Activated naive CD8-positive, alpha-beta T cell (primary cell): ENCODE results near the gene UNC93B1.
"Not testable (repeated sequence)": the region's sequence is repeated elsewhere in the genome, so short reads cannot be mapped to it uniquely, and the experiment has no call there.

Experiments
- H3K27ac Mint-ChIP-seq: one replicate; pipeline ENCODE4 v1.8.0; 2021; ENCODE audit warnings: mixed read lengths
- H3K27me3 Mint-ChIP-seq: one replicate; pipeline ENCODE4 v1.8.0; 2021; ENCODE audit warnings: mixed read lengths
- H3K36me3 Mint-ChIP-seq: one replicate; pipeline ENCODE4 v1.8.0; 2021; ENCODE audit warnings: mixed read lengths
- H3K4me1 Mint-ChIP-seq: one replicate; pipeline ENCODE4 v1.8.0; 2021; ENCODE audit warnings: low read depth, mixed read lengths
- H3K4me3 Mint-ChIP-seq: one replicate; pipeline ENCODE4 v1.8.0; 2021; ENCODE audit warnings: mild to moderate bottlenecking, mixed read lengths
- H3K9me3 Mint-ChIP-seq: one replicate; pipeline ENCODE4 v1.8.0; 2021; ENCODE audit warnings: low read depth, mixed read lengths

The UNC93B1 gene

DNA sequence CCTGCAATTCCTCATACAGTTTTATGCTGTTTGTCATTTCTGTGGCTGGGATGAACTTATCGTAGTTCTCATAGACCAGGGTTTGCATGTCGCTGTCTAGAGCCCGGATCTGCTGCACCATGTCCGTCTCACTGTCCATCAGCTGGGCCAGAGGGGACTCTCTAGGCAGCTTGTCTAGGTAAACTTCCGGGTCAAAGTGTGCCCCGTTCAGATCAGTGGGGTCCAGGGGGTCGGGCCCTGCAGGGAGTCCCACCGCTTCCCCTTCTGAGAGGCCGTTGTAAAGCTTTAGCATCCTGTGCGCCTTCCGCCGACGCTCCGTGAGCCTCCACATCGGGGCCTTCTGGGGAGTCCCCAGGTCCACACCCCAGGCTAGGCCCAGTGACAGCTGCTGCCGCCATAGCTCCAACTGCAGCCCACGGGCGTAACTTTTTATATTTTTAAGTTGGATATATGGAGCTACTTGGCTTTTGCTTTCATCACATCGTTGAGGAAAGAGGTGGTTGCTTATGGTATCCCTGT lies 38.0 kb downstream of the UNC93B1 start:
- H3K27me3 Mint-ChIP-seq, H3K36me3 Mint-ChIP-seq, H3K9me3 Mint-ChIP-seq, H3K27ac Mint-ChIP-seq, H3K4me1 Mint-ChIP-seq, H3K4me3 Mint-ChIP-seq: not testable (repeated sequence)

DNA sequence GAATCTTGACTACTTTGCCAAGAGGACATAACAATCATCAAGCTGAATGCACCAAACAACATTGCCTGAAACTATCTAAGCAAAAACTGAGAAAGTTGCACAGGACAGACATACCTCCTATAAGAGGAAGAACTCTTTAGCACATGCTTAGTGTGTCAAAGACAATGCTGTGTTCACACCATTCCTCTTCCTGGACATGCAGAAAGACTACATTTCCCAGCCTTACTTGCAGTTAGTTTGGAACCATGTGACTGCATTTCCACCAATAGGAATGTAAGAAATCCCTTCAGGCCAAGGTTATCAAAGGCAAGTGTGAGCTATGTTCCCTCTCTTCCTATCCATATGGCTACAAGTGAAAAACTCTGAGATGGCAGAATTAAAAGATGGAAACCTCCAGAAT lies 39.2 kb downstream of the UNC93B1 start:
- H3K27me3 Mint-ChIP-seq, H3K9me3 Mint-ChIP-seq, H3K27ac Mint-ChIP-seq, H3K4me1 Mint-ChIP-seq, H3K36me3 Mint-ChIP-seq, H3K4me3 Mint-ChIP-seq: not testable (repeated sequence)

DNA sequence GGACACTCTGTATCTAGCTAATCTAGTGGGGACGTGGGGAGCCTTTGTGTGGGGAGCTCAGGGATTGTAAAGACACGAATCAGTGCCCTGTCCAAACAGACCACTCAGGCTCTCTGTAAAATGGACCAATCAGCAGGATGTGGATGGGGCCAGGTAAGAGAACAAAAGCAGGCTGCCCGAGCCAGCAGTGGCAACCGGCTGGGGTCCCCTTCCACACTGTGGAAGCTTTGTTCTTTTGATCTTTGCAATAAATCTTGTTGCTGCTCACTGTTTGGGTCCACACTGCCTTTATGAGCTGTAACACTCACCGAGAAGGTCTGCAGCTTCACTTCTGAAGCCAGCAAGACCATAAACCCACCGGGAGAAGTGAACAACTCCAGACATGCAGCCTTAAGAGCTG lies 40.0 kb downstream of the UNC93B1 start:
- H3K9me3 Mint-ChIP-seq, H3K27me3 Mint-ChIP-seq, H3K36me3 Mint-ChIP-seq, H3K4me1 Mint-ChIP-seq, H3K27ac Mint-ChIP-seq, H3K4me3 Mint-ChIP-seq: not testable (repeated sequence)

DNA sequence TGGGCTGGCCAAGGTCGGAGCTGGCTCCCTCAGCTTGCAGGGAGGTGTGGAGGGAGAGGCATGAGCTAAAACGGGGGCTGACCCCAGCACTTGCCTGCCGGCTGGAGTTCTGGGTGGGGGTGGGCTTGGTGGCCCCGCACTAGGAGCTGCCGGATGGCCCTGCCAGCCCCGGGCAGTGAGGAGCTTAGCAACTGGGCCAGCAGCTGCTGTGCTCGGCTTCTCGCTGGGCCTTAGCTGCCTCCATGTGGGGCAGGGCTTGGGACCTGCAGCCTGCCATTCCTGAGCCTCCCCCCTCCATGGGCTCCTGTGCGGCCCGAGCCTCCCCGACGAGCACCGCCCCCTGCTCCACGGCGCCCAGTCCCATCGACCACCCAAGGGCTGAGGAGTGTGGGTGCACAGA lies 40.7 kb downstream of the UNC93B1 start:
- H3K9me3 Mint-ChIP-seq, H3K36me3 Mint-ChIP-seq, H3K4me3 Mint-ChIP-seq, H3K4me1 Mint-ChIP-seq, H3K27ac Mint-ChIP-seq, H3K27me3 Mint-ChIP-seq: not testable (repeated sequence)

DNA sequence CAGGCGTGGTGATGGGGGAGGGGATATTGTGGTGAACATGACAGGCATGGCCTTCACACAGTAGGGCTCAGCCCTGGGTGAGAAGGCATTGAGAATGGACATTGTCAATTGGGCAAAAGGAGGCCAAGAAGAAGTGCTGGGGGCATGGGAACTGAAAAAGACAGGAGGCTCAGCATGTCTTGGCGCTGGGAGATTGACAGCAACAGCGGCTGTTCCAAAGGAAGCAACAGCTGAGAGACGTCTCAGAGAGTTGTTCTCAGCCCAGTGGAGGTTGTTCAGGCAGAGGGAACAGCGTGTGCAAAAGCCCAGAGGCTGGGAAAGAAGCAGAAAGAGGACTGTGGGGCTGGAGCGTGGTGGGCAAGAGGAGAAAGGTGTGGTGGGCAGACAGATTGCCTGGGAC lies 47.7 kb downstream of the UNC93B1 start:
- H3K4me1 Mint-ChIP-seq = peaks cover 12% of the 10 kb centered on the region
- H3K27ac Mint-ChIP-seq = peak overlapping the region; percentile 68
- H3K27me3 Mint-ChIP-seq, H3K36me3 Mint-ChIP-seq, H3K9me3 Mint-ChIP-seq: not testable (repeated sequence)
- peak overlapping the region; percentile 76 for H3K4me3 Mint-ChIP-seq

DNA sequence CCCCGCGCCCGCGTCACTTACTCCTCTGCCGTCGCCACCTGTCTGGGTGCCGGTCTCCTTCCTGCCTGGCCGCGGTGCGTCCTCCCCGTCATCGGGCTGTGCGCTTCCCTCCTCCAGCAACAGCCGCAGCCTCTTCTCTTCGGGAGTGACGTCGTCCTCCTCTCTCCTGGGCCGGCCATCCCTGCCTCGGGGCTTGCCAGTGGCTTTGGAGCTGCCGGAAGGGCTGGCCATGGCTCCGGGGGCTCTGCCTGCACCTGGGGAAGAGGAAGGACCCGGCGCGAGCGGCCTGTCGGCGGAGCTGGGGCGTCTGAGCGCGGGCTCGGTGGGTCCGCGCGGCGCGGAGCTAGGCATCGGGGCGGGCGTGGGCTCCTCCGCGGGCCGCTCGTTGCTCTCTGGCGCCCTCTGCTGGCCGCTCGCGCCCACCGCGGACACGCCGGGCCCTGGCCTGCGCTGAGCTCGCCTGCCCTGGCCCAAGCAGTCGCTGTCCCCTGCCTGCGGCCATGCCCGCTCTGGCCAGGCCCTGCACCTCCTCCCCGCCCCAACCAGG lies 48.4 kb downstream of the UNC93B1 start:
- H3K9me3 Mint-ChIP-seq, H3K27ac Mint-ChIP-seq, H3K27me3 Mint-ChIP-seq, H3K36me3 Mint-ChIP-seq: not testable (repeated sequence)
- Mint-ChIP-seq H3K4me3 (peak overlapping the region; percentile 81), H3K4me1 (peaks cover 12% of the 10 kb centered on the region)

DNA sequence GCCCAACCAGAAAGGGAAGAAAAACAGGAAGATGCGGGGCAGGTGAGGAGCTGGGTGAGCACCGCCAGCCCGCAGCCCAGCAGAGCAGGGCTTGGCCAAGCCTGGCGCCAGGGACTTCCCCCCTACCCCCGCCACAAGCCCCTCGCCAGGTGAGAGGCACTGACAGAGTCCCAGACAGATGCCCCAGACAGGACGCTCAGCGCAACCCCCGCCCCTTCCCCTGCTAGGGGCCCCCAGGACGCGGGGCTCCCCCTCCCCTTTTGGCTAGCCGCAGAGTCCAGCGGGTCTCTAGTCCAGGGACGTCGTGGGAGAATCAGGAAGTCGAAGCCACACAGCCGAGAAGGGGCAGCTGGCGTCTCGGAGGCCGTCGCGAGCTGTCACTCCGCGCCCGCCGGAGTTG lies 48.9 kb downstream of the UNC93B1 start:
- H3K27ac Mint-ChIP-seq, H3K36me3 Mint-ChIP-seq: not testable (repeated sequence)

DNA sequence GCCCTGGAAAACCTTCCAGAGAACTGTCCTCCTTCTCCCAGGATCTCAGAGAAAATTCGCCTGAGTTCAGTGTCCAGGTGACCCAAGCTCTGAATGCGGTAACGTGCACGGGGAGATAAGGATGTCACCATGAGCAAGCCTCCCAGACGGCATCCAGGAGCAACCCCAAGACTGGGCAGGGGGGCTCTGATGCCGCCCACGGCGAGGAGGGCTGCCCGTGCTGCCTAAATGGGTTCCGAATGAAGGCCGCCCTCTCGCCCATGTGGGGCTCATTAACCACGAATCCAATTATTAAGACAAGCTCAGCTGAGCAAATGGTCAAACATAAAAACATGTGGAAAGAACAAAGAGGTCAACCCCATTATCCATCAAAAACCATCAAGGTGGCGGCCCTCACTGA lies 49.6 kb downstream of the UNC93B1 start:
- H3K4me1 Mint-ChIP-seq = peaks cover 12% of the 10 kb centered on the region
- H3K27ac Mint-ChIP-seq, H3K9me3 Mint-ChIP-seq, H3K27me3 Mint-ChIP-seq, H3K36me3 Mint-ChIP-seq: not testable (repeated sequence)
- H3K4me3 Mint-ChIP-seq = peak overlapping the region; percentile 81

More for the DNA sequence above, 48.9 kb downstream of the UNC93B1 start:
- Mint-ChIP-seq H3K4me1 (peaks cover 12% of the 10 kb centered on the region), H3K4me3 (peak overlapping the region; percentile 81)
- not testable (repeated sequence) for H3K27me3 Mint-ChIP-seq, H3K9me3 Mint-ChIP-seq

DNA sequence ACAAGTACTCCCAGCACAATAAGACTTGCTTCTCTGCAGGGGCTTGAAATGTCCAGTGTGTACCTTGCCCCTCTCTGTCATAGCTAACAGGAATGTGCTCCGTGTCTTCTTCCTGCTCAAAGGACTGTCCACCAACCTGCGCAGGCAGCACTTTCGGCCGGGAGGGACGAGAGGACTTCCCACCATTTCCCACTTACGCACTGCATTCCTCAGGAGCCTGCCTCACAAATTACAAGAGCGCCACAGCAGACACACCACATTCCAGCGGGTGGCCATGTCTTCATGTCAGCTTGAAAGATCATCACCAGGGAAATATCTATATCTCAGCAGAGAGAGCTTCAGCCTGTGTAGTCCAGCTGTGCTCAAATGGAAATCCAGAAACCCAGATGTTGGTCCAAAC lies 53.2 kb downstream of the UNC93B1 start:
- not testable (repeated sequence) for H3K9me3 Mint-ChIP-seq, H3K36me3 Mint-ChIP-seq, H3K27ac Mint-ChIP-seq, H3K4me3 Mint-ChIP-seq, H3K4me1 Mint-ChIP-seq, H3K27me3 Mint-ChIP-seq

DNA sequence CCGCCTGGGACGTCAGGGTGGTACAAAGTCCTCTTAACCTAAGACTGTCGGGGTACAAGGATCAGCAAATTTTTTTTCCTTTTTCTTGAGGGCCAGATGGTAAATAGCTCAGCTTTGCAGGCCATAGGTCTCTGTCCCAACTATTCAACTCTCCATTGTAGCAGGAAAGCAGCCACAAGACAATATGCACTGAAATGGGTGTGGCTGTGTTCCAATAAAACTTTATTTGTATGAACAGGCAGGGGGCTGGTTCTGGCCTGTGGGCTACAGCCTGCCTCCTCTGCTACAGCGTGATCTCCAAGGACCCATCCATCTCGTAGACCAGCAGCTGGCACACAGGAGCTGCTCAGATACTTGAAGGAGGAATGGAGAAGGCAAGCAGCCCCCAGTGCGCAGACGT lies 56.1 kb downstream of the UNC93B1 start:
- not testable (repeated sequence) for H3K4me3 Mint-ChIP-seq, H3K27me3 Mint-ChIP-seq, H3K9me3 Mint-ChIP-seq, H3K36me3 Mint-ChIP-seq, H3K27ac Mint-ChIP-seq, H3K4me1 Mint-ChIP-seq

DNA sequence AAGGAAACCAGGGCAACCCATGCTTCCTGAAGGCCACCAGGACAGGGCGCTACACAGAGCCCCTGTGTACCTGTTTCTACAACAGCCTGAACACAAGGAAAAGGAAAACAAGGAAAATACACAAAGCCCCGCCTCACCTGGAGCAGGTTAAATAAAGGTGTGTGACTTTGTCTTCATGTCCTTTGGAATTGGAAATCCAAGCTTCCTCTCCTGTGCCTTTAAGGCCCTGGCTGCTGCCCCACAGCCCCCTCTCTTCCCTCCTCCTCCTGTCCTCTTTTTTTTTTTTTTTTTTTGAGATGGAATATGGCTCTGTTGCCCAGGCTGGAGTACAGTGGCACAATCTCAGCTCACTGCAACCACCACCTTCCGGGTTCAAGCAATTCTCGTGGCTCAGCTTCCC lies 57.5 kb downstream of the UNC93B1 start:
- not testable (repeated sequence) for H3K27me3 Mint-ChIP-seq, H3K36me3 Mint-ChIP-seq, H3K27ac Mint-ChIP-seq, H3K9me3 Mint-ChIP-seq, H3K4me1 Mint-ChIP-seq, H3K4me3 Mint-ChIP-seq

DNA sequence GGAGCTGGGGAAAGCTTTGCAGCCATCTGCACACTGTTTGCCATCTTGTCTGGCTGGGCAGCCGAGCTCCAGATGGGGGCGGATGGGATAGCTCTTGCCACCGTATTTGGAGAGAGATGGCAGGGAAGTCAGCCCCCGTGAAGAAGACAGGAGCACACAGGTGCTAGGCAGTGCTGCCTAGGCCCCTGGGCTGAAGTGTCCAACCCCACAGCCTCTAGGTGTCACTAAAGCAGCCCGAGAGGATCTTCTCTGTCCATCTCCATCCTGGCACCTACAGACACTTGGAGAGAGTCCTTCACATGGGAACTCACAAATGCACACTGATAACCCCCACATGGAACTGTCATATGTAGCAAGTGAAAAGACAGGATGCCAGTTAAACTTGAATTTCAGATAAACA lies 60.5 kb downstream of the UNC93B1 start:
- H3K27ac Mint-ChIP-seq, H3K36me3 Mint-ChIP-seq, H3K9me3 Mint-ChIP-seq, H3K4me1 Mint-ChIP-seq, H3K27me3 Mint-ChIP-seq, H3K4me3 Mint-ChIP-seq: not testable (repeated sequence)
